Adrenal gland (tissue), 12 donors: ENCODE data around the gene CIZ1. TPM values are rescaled to one million over a fixed set of nuclear protein-coding genes. Genes with fewer than 3 reads are reported as not detected.

Experiments used
- DNase-seq, 7 donors: peaks; one replicate each; pipeline ENCODE4 v3.0.0-alpha.2; 2019 to 2020
- H3K27ac ChIP-seq, 5 donors: fragments of 200-600 bp; sonication (generic) in 4 of 5; 1 replicate in 3 of 5; 2 replicates in 2 of 5; pipeline versions ENCODE4 v1.5.1 to v1.8.0; 2016 to 2020; ENCODE audit warnings: mild to moderate bottlenecking in 1 of 5
- H3K27me3 ChIP-seq: fragments of 200-600 bp; 2 replicates; pipeline ENCODE4 v1.8.0; 2021
- H3K36me3 ChIP-seq, 2 donors: fragments of 200-600 bp; replicated peaks in 1 of 2; 1 replicate in 1 of 2; 2 replicates in 1 of 2; pipeline versions ENCODE4 v1.5.1 to v1.8.0; 2018 to 2022
- H3K4me1 ChIP-seq, 2 donors: fragments of 200-600 bp; replicated peaks in 1 of 2; 1 replicate in 1 of 2; 2 replicates in 1 of 2; pipeline versions ENCODE4 v1.5.1 to v1.8.0; 2018 to 2021
- H3K4me3 ChIP-seq, 4 donors: fragments of 200-600 bp; sonication (generic) in 3 of 4; one replicate each; pipeline ENCODE4 v1.5.1; 2016 to 2018
- H3K9me3 ChIP-seq, 3 donors: fragments of 200-600 bp; sonication (generic) in 1 of 3; replicated peaks in 1 of 3; 1 replicate in 2 of 3; 2 replicates in 1 of 3; pipeline versions ENCODE4 v1.5.1 to v1.8.0; 2016 to 2021
- CTCF ChIP-seq, 6 experiments: fragments of 450-650 bp in 4 of 6; fragments of 200-600 bp in 2 of 6; sonication (generic) in 1 of 6; IDR thresholded peaks; 1 replicate in 5 of 6; 2 replicates in 1 of 6; pipeline versions ENCODE4 v1.5.1 to v1.8.0; 2016 to 2021; ENCODE audit warnings: antibody characterized with exemption in 6 of 6, mild to moderate bottlenecking in 2 of 6, moderate library complexity in 1 of 6
- POLR2A ChIP-seq, 2 donors: fragments of 450-650 bp; IDR thresholded peaks; one replicate each; pipeline ENCODE4 v1.6.1; 2017; ENCODE audit warnings: antibody characterized with exemption in 2 of 2, mild to moderate bottlenecking in 2 of 2, moderate library complexity in 1 of 2
- WGBS, 4 donors: extraction: QIAGEN DNeasy Blood & Tissue Kit in 2 of 4; methylation state at CpG; one replicate each; pipeline versions ENCODE4 v1.1.5 to v1.1.7; 2013 to 2017; 5-methylcytosine and 5-hydroxymethylcytosine counted together
- intact Hi-C, 2 donors: fragments of 100-400 bp; cut with DNase I; formaldehyde crosslinking; loops; one replicate each; pipeline versions ENCODE4 v1.14.1 to v1.15.0; 2022 to 2023
- polyA plus RNA-seq, 3 donors: library from polyadenylated mRNA; stranded (reverse); fragments of 200-250 nt in 2 of 3; fragments of 350-450 nt in 1 of 3; fragmentation: Illumina TruSeq in 1 of 3; extraction: RNeasy Lipid Tissue Mini Kit (QIAGEN cat#74804) in 1 of 3; gene quantifications; one replicate each; pipeline ENCODE4 v1.2.3, GENCODE V29; 2013 to 2014
- total RNA-seq, 9 donors: library from RNA; depleted of rRNA in 4 of 9; stranded (reverse); fragments of >200 nt in 4 of 9; fragments of 120-200 nt in 1 of 9; fragmentation: NEBNext Ultra II Directional in 1 of 9; extraction: Animal tissue kit (Norgen Biotek cat#: 25700) in 1 of 9; gene quantifications; one replicate each; pipeline versions ENCODE4 v1.1.0 to v1.2.4, GENCODE V29; 2013 to 2023
- donor health status: healthy with polysubstance abuse.
- donor health status: Bipolar disorder and iron deficiency.
- donor health status: DM: yes; HTN: yes; CAD: no.
- donor health status: DM: no; HTN: no; CAD: no.
- donor health status: DM: no; HTN: no; CAD: no.
- donor health status: DM: yes; HTN: yes; CAD: no.

CIZ1 gene
- total and polyA plus RNA-seq, 12 donors, result 25.3 to 142 (median 80.4) TPM

- WGBS, 4 donors, result 75 to 85% (median 80%) methylated on average over 11 to 15 of the region's 15 CpGs
- intact Hi-C loops, result no loop called here
- Histone ChIP-seq H3K4me1 (peaks cover 12 to 16% of the 10 kb centered on the region in 2 donors), H3K27ac (no peak overlapping the region), H3K36me3 (no peaks in the 10 kb centered on the region), H3K4me3 (no peak overlapping the region), H3K9me3 (no peaks in the 10 kb centered on the region), H3K27me3 (no peaks in the 10 kb centered on the region)
- no peak for DNase-seq
- no peak for TF ChIP-seq CTCF (IDR thresholded peaks at IDR 0.05)
- TF ChIP-seq POLR2A (IDR thresholded peaks at IDR 0.05), result no peak
These were observed 15.8 kb upstream of the CIZ1 start for GRCh38 chr9:128206916-128207910.

- WGBS, 4 donors, result 83 to 91% (median 87%) methylated on average over 3 of the region's 3 CpGs
- Histone ChIP-seq H3K27me3 (no peaks in the 10 kb centered on the region), H3K27ac (no peak overlapping the region), H3K36me3 (no peaks in the 10 kb centered on the region), H3K4me3 (no peak overlapping the region), H3K4me1 (peaks cover 12 to 16% of the 10 kb centered on the region in 2 donors), H3K9me3 (no peaks in the 10 kb centered on the region)
- intact Hi-C loops, result no loop called here
- no peak for DNase-seq
- TF ChIP-seq CTCF (IDR thresholded peaks at IDR 0.05) (no peak), POLR2A (IDR thresholded peaks at IDR 0.05) (no peak)
These were observed 15.1 kb upstream of the CIZ1 start for GRCh38 chr9:128206484-128206883.

GRCh38 chr9:128205296-128205944 is 14.0 kb upstream of the CIZ1 start:
- intact Hi-C loops, result no loop called here
- H3K9me3 ChIP-seq, result no peaks in the 10 kb centered on the region
- no peaks in the 10 kb centered on the region for H3K27me3 ChIP-seq
- no peak for TF ChIP-seq POLR2A (IDR thresholded peaks at IDR 0.05)
- TF ChIP-seq CTCF (IDR thresholded peaks at IDR 0.05), result no peak
- DNase-seq, result no peak
- no peaks in the 10 kb centered on the region for H3K36me3 ChIP-seq
- no peak overlapping the region for H3K27ac ChIP-seq
- WGBS, 4 donors, result 81 to 100% (median 82%) methylated on average over 3 to 16 of the region's 16 CpGs
- H3K4me1 ChIP-seq, result peaks cover 12 to 16% of the 10 kb centered on the region in 2 donors
- no peak overlapping the region for H3K4me3 ChIP-seq

- Histone ChIP-seq H3K27ac (no peak overlapping the region), H3K27me3 (no peaks in the 10 kb centered on the region), H3K4me1 (peaks cover 12 to 16% of the 10 kb centered on the region in 2 donors), H3K36me3 (no peaks in the 10 kb centered on the region), H3K4me3 (no peak overlapping the region), H3K9me3 (no peaks in the 10 kb centered on the region)
- TF ChIP-seq POLR2A (IDR thresholded peaks at IDR 0.05) (no peak), CTCF (IDR thresholded peaks at IDR 0.05) (no peak)
- intact Hi-C loops, result no loop called here
- 68 to 80% (median 74%) methylated on average over 2 to 7 of the region's 7 CpGs for WGBS, 4 donors
- no peak for DNase-seq
These were observed 13.5 kb upstream of the CIZ1 start for GRCh38 chr9:128204858-128205257.
